NCI-H82 treated with DMSO at 0.1 percent for 48 hours (cell line): ENCODE results near the gene PRM3.

Experiments used
- DNase-seq: peaks from one replicate; lab custom pipeline; 2025; ENCODE audit not compliant: unreplicated experiment; lab: John Stamatoyannopoulos, UW

PRM3 gene

DNA sequence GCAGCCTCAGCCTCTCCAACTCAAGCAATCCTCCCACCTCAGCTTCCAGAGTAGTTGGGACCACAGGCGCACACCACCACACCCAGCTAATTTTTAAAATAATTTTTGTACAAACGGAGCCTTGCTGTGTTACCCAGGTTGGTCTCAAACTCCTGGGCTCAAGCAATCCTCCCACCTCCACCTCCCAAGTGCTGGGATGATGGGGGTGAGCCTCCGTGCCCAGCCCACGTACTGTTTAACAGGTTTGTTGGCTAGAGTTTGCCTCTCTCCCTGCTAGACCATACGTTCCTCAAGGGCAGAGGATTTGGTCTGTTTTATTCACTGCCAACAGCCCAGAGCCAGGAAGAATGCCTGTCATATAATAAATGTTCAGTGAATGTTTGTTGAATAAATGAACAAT lies 44.0 kb downstream of the PRM3 start:
- no peak for DNase-seq

DNA sequence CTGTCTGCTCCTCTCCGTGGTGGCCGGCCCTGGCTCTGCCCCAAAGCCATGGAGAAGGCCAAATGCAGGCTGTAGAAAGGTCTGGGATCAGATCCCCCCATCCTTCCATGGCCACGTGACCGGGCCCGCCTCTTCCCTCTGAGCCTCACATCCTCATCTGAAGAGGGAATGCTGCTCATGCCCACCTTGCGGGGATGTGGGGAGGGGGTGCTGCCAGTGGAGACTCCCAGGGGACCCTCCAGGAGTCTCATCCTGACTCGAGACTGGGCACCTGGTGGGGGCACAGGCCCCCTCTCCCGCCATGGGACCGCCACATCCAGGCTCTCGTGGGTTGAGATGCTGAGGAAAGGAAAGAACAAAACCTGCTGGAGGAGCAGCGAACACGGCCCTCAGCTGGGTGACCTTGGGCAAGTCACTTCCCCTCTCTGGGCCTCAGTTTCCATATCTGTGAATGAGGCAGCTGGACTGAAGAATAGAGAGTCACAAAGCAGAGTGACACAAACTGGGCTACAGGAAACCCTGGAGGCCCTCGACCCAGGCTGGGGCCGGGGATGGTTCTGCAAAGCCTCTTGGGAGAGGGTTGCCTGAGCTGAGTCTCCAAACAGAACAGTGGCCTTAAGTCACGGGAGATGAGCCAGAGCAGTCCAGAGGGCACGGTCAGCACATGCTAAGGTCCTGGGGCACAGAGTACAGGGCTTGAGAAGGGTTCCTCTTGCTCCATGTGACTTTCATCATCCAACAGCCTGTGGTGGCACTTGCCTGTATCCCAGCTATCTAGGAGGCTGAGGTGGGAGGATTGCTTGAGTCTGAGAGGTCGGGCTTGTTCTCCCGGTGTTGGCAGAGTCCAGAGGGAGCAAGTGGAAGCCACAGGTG lies 47.5 kb downstream of the PRM3 start:
- DNase-seq, result no peak

DNA sequence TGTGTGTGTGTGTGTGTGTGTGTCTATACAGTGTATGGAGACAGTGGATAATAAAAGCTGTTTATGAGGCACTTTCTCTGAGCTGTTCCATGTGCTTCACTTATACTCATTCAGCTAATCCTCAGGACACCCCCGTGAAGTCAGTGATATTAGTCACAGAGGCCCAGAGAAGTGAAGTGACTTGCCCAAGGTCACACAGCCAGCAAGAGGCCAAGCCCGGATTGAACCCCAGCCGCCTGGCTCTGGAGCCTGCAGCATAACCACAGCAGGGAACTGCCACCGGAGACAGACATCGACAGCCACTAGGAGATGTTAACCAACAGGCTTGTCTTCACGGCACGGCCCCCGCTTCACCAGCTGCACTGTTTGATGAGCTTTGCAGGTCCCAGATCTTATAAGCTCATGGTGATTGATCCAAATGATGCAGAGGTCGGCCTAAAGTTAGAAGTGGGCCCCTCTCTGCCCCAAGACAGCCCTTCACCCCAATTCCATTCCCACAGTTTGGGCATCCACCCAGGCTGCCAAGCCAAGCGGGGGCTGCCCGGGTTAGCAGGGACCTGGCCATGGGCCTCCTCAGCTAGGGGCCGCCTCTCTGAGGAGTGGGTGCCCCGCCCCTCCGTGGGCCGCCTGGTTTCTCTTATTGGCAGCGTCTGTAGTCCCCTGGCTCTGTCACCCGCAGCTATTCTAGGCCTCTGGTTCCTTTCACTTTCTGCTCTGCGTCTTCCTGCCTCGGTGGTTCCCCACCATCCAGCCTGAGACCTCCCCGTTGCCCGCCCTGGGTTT lies 48.3 kb downstream of the PRM3 start:
- no peak for DNase-seq

DNA sequence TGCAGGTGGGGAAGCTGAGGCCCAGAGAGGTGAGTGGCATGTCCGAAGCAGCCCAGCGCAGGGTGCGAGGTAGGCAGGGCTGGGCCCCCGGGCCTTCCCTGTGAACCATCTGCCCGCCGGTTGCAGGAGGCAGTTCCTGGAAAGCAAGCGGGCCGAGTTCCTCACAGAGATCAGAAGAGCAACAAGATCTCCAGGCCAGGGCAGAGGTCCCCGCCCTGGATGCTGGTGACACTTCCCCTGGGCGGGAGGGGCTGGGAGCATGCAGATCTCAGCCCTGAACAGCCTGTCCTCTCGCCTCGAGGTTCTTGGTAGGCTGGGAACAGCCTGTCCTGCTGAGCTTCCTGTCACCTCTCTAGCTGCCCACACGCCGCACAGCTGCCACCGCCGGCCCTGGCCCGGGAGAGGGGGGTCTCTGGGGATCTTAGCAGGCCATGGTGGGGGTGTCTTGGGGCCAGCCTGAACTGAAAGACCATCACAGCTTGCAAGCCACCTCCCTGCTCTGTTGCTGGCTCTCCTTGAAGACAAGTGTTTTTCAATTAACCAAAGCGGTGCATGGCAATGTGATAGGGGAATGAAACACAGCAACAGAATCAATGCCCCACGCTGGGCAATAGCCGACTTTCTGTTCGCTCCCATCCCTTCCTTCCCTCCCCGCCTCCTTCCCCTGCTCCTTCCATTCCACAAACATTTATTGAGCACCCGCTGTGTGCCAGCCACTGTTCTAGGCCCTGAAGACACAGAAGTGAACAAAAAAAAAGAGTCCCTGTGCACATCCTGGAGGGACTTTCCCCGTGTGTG lies 49.1 kb downstream of the PRM3 start:
- no peak for DNase-seq
